ES-I3 (cell line): ENCODE results near the gene IL1R2.

Source experiments
- H3K36me3 ChIP-seq: 2 replicates; pipeline ENCODE4 v1.6.1; 2013; ENCODE audit warnings: mild to moderate bottlenecking, low read length, control low read depth, moderate library complexity; ENCODE audit not compliant: insufficient read depth
- H3K4me1 ChIP-seq: 2 replicates; pipeline ENCODE4 v1.6.1; 2013; ENCODE audit warnings: mild to moderate bottlenecking, control low read depth, low read length; ENCODE audit not compliant: insufficient read depth
- H3K9ac ChIP-seq: 2 replicates; pipeline ENCODE4 v1.6.1; 2013; ENCODE audit warnings: low read depth, mild to moderate bottlenecking, low read length, moderate library complexity
- H3K9me3 ChIP-seq: 2 replicates; pipeline ENCODE4 v1.6.1; 2013; ENCODE audit warnings: mild to moderate bottlenecking, low read length, moderate library complexity; ENCODE audit not compliant: control insufficient read depth, insufficient read depth

The IL1R2 gene

DNA sequence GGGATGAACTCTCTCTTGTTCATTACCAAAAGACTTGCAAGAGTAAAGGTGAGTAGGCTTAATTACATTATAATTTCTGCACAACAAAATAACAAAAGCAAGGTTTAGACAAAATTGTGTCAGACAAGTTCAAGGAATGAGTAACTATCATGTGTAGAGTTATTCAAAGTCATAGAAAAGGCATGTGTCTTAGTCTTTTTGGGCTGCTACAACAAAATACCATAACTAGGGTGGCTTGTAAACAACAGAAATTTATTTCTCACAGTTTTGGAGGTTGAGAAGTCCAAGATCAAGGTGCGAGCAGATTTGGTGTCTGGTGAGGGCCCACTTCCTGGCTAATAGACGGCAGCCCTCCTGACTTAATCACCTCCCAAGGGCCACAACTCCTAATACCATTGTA is 37.6 kb downstream of the IL1R2 start:
- H3K4me1 ChIP-seq, result peaks cover 3% of the 10 kb centered on the region; the same call in 1 of the 2 replicates
- no peak overlapping the region for H3K9ac ChIP-seq
- H3K9me3 ChIP-seq, result peaks cover 3% of the 10 kb centered on the region; the same call in 1 of the 2 replicates
- H3K36me3 ChIP-seq, result no peaks in the 10 kb centered on the region

GRCh38 chr2:102029952-102030351 is 38.2 kb downstream of the IL1R2 start:
- peaks cover 3% of the 10 kb centered on the region; the same call in 1 of the 2 replicates for H3K9me3 ChIP-seq
- no peaks in the 10 kb centered on the region for H3K36me3 ChIP-seq
- H3K9ac ChIP-seq, result no peak overlapping the region
- H3K4me1 ChIP-seq, result peaks cover 6% of the 10 kb centered on the region; the same call in 1 of the 2 replicates

DNA sequence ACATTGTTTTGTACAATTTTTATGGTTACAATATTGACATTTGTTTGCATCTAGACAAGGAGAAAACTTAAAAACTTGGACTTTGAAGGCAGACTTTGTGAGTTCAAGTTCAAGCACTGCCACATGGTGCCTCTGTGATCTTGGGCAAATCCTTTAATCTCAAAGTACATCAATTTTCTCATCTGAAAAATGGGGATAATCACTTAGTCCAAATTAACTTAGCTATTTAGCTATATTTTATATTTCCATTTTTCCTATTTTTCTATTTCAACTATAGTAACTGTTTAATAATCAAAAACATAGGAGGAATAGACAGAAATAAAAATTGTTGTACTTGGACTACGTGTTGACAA is 38.7 kb downstream of the IL1R2 start:
- no peak overlapping the region for H3K9ac ChIP-seq
- H3K9me3 ChIP-seq, result peaks cover 3% of the 10 kb centered on the region; the same call in 1 of the 2 replicates
- no peaks in the 10 kb centered on the region for H3K36me3 ChIP-seq
- peaks cover 6% of the 10 kb centered on the region; the same call in 1 of the 2 replicates for H3K4me1 ChIP-seq

DNA sequence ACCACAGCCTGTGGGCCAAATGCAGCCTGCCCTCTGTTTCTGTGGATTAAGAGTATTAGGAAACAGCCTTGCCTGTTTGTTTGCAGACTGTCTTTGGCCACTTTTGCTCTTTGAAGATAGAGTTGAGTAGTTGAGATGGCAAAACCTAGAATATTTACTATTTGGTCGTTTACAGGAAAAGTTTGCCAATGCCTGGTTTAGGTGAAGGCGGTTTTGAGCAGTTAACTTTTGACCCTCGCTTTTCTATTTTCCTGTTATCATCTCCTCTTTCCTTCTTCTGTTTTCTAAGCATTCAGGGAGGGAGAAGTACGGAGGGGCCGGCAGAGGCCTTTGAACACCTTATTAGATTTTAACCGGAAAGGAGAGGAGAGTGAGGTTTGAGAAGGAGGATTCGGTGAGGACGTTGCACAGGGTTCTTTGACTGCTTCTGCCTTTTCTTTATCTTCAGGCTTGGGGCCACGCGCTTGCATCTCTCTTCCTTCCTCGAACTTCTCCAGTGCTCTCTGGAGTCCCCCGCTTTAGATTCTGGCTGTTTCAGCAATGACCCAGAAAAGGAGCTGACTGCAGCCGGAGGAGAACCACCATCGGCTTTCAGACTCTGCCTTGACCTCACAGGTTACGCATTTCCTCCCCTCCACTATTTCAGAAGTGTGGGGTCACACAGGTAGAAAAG is 39.2 kb downstream of the IL1R2 start:
- Histone ChIP-seq H3K9me3 (peaks cover 3% of the 10 kb centered on the region; the same call in 1 of the 2 replicates), H3K9ac (no peak overlapping the region), H3K4me1 (peaks cover 6% of the 10 kb centered on the region; the same call in 1 of the 2 replicates), H3K36me3 (no peaks in the 10 kb centered on the region)

DNA sequence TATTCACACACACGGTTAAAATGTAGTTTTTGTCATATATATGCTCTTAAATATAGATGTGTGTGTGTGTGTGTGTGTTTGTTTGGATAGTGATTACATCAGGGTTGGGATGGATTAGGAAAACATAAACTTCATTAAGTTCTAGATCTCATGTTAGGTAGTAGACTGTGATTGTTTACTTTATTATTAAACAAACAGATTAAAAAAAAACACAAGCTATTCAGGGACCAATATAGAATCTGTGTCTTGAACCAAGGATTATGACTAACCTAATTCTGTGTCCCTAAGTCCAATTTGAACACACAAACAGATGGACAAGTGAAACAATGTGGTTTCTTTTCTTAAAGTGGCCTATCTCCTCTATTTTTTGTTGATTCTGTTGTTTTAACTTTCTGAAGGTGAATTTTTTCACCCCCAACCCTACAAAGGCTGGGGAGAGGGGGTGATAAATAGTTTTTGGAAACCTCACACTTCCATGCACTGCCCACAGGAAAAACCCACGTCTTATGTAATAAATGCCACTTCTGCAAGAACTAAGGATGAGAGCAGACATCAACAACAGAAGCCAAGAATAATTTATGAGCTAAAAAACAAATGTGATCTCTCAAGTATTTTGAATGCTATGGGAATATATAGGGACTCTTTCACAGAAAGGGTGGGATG is 40.7 kb downstream of the IL1R2 start:
- no peaks in the 10 kb centered on the region for H3K36me3 ChIP-seq
- H3K9me3 ChIP-seq, result peaks cover 3% of the 10 kb centered on the region; the same call in 1 of the 2 replicates
- no peak overlapping the region for H3K9ac ChIP-seq
- peaks cover 6% of the 10 kb centered on the region; the same call in 1 of the 2 replicates for H3K4me1 ChIP-seq

DNA sequence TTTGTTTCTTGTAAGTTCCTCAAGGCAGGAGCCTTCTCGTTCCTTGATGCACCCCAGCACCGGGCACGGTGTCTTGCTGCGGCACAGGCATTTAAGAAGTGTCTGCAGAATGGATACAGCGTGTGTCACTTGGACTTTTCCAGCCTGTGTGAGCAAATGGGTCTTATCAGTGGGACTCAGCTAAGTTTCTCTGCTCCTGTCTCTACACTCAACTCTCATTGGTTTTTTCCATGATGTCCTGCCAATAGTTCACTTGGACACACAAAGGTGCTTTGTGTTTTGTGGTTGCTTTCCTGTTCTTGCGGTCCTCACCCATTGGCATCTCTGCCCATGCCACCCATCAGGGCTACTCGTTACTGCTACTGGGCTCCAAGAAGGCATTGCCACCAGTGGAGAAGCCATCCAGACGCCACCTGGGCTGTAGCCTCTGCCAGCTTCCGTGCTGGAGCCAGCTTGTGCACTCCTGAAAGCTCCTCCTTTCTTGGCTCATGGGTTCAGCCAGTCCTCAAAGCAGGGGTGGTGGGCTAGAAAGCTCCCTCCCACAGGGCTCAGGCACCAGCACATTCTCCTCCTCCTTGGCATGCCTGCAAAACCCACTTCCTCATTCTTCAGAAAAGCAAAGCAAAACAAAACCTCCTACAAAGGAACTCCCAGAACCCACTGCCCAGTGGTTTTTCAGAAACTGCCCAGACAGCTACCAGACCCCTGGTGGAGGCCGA is 41.4 kb downstream of the IL1R2 start:
- H3K9me3 ChIP-seq, result peaks cover 3% of the 10 kb centered on the region; the same call in 1 of the 2 replicates
- H3K9ac ChIP-seq, result no peak overlapping the region
- H3K36me3 ChIP-seq, result no peaks in the 10 kb centered on the region
- peaks cover 6% of the 10 kb centered on the region; the same call in 1 of the 2 replicates for H3K4me1 ChIP-seq

GRCh38 chr2:102033750-102034682 is 42.3 kb downstream of the IL1R2 start:
- peaks cover 6% of the 10 kb centered on the region; the same call in 1 of the 2 replicates for H3K4me1 ChIP-seq
- no peaks in the 10 kb centered on the region for H3K36me3 ChIP-seq
- H3K9ac ChIP-seq, result no peak overlapping the region
- H3K9me3 ChIP-seq, result peaks cover 3% of the 10 kb centered on the region; the same call in 1 of the 2 replicates

DNA sequence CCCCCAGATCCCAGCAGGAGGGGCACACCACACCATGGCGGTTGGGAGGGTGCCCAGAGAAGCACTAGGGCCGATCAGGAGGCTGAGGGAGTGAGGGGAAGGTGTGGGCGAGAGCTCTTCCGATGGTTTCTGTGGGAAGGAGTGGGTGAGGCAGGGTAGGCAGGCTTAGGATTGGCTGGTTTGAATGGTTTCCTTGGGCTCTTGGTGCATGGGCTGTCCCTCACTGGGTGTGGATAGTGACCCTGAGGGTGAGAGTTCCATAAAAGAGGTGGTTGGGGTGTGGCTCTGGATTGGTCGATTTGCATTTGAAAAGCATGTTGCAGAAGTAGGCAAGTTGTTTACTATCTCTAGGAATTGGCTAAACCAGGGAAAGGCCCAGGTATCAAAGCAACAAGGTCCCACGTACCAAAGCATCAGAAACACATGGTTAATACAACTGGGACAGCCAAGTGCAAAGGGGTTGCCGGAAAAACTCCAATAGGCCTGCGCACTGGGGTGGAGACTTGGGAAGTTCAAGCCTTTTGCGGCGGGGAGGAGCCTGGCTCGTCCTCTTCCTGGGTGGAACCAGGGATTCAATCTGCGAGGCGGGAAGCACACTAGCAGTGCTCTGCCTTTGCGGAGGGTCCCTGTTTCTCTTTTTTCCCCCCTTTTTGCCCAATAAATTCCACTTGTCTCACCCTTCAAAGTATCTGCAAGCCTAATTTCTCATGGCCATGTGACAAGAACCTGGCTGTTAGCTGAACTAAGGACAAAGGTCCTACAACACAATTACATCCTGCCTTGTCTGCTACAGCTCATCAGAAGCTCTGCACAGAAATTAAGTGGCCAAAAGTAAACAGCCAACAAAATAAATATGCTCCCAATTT is 43.2 kb downstream of the IL1R2 start:
- Histone ChIP-seq H3K9me3 (peaks cover 3% of the 10 kb centered on the region; the same call in 1 of the 2 replicates), H3K9ac (no peak overlapping the region), H3K36me3 (no peaks in the 10 kb centered on the region), H3K4me1 (peaks cover 6% of the 10 kb centered on the region; the same call in 1 of the 2 replicates)

GRCh38 chr2:102037681-102038080 is 45.9 kb downstream of the IL1R2 start:
- Histone ChIP-seq H3K36me3 (no peaks in the 10 kb centered on the region), H3K9ac (no peak overlapping the region), H3K4me1 (peaks cover 6% of the 10 kb centered on the region; the same call in 1 of the 2 replicates), H3K9me3 (peaks cover 3% of the 10 kb centered on the region; the same call in 1 of the 2 replicates)

DNA sequence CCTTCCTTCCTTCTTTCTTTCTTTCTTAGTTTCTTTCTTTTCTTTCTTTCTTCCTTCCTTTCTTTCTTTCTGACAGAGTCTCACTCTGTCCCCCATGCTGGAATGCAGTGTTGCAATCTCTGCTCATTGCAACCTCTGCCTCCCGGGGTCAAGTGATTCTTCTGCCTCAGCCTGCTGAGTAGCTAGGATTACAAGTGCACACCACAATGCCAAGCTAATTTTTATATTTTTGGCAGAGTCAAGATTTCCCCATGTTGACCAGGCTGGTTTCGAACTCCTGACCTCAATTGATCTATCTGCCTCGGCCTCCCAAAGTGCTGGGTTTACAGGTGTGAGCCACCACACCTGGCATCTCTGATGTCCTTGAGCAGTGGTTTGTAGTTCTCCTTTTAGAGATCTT is 48.5 kb downstream of the IL1R2 start:
- Histone ChIP-seq H3K9ac (no peak overlapping the region), H3K4me1 (no peaks in the 10 kb centered on the region), H3K9me3 (no peaks in the 10 kb centered on the region; the same call in 1 of the 2 replicates), H3K36me3 (no peaks in the 10 kb centered on the region)

GRCh38 chr2:102041351-102041750 is 49.6 kb downstream of the IL1R2 start:
- Histone ChIP-seq H3K36me3 (no peaks in the 10 kb centered on the region), H3K9me3 (no peaks in the 10 kb centered on the region), H3K4me1 (no peaks in the 10 kb centered on the region), H3K9ac (no peak overlapping the region)

DNA sequence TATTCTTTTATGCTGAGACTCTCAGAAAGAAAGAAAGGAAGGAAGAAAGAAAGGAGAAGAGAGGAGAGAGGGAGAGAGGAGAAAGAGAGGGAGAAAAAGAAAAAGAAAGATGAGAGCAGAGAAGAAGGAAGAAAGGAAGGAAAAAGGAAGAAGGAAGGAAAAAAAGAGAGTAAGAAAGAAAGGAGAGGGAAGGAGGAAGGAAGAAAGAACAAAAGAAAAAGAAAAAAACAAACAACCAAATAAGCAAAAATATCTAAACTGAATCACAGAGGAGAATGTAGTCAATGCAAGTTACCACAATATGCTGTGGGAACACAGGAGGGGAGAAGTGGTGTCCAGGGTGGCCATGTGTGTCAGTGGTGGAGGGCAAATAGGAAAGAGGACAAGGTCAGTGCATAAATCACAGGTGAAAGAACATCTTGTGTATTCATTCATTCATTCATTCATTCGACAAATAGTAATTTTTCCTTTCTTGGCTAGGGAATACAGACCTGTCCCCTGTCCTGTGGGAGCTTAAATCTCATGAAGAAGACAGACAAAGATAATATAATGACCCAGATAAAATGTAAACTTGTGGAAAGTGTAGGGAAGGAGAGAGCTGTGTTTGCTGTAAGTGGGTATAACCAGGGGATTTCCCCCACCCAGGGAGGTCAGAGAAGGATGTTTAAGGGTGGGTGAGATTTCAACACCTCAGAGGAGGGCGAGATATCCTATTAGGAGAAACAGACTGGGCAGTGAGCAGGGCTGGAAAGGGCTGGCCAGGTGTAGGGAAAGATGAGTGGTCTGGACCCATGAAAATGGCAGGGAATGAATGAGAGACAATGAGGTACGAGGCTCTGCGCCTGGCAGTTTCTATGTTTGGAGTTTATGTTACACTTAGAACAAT is 50.7 kb downstream of the IL1R2 start:
- Histone ChIP-seq H3K36me3 (no peaks in the 10 kb centered on the region), H3K4me1 (no peaks in the 10 kb centered on the region), H3K9me3 (no peaks in the 10 kb centered on the region), H3K9ac (no peak overlapping the region)
